ENCODE data around the gene TDP2. TPM values are rescaled to one million over a fixed set of nuclear protein-coding genes. Genes with fewer than 3 reads are reported as not detected.
"Not testable (repeated sequence)": the region's sequence is repeated elsewhere in the genome, so short reads cannot be mapped to it uniquely, and the experiment has no call there.

Gene TDP2
- polyA plus RNA-seq = 10 to 100 TPM; 13.9 to 14.2 TPM

GRCh38 chr6:24666641-24667377, at the start of gene TDP2, which contains the start of gene ACOT13:
TSS of gene TDP2 (minus strand) at chr6:24666899. CDS start at chr6:24666862, 37 bp downstream.
TSS of gene ACOT13 (plus strand) at chr6:24667077. CDS start at chr6:24667264, 187 bp downstream.
- 0 to 1% methylated on average over 62 of the region's 62 CpGs for WGBS, 2 donors
- Histone ChIP-seq H3K9me3 (ENCODE audit: control insufficient read depth in 2 of 2, insufficient read depth in 1 of 2, low read depth in 1 of 2, low read length in 1 of 2) (no peaks in the 10 kb centered on the region), H3K27ac (ENCODE audit: low read depth in 2 of 2, low read length in 1 of 2) (peak within 1 kb of the TSS; percentile 86 to 95), H3K27me3 (ENCODE audit: control insufficient read depth in 1 of 2, insufficient read depth in 2 of 2, low read length in 2 of 2) (no peaks in the 10 kb centered on the region), H3K4me3 (ENCODE audit: low read depth in 1 of 2, low read length in 2 of 2) (peak within 1 kb of the TSS; percentile 87 to 89), H3K36me3 (ENCODE audit: control insufficient read depth in 2 of 2, insufficient read depth in 2 of 2, low read length in 1 of 2) (no peaks in the 10 kb centered on the region), H3K4me1 (ENCODE audit: control insufficient read depth in 2 of 2, insufficient read depth in 2 of 2, low read length in 1 of 2) (peaks cover 0 to 3% of the 10 kb centered on the region in 2 donors)

GRCh38 chr6:24710519-24711303, 44.0 kb upstream of the TDP2 start:
- peaks cover 13 to 15% of the 10 kb centered on the region in 2 donors for H3K36me3 ChIP-seq (ENCODE audit: control insufficient read depth in 2 of 2, insufficient read depth in 2 of 2, low read length in 1 of 2)
- H3K27me3 ChIP-seq (ENCODE audit: control insufficient read depth in 1 of 2, insufficient read depth in 2 of 2, low read length in 2 of 2) = no peaks in the 10 kb centered on the region
- no peak overlapping the region for H3K4me3 ChIP-seq (ENCODE audit: low read depth in 1 of 2, low read length in 2 of 2)
- no peak overlapping the region for H3K27ac ChIP-seq (ENCODE audit: low read depth in 2 of 2, low read length in 1 of 2)
- H3K9me3 ChIP-seq (ENCODE audit: control insufficient read depth in 2 of 2, insufficient read depth in 1 of 2, low read depth in 1 of 2, low read length in 1 of 2) = no peaks in the 10 kb centered on the region
- H3K4me1 ChIP-seq (ENCODE audit: control insufficient read depth in 2 of 2, insufficient read depth in 2 of 2, low read length in 1 of 2) = no peaks in the 10 kb centered on the region
- WGBS, 2 donors = 92 to 93% methylated on average over 10 of the region's 10 CpGs

GRCh38 chr6:24709014-24709711, 42.5 kb upstream of the TDP2 start:
- H3K27ac ChIP-seq (ENCODE audit: low read depth in 2 of 2, low read length in 1 of 2) = no peak overlapping the region
- 88% methylated on average over 4 of the region's 4 CpGs for WGBS, 2 donors
- H3K27me3 ChIP-seq (ENCODE audit: control insufficient read depth in 1 of 2, insufficient read depth in 2 of 2, low read length in 2 of 2) = no peaks in the 10 kb centered on the region
- no peaks in the 10 kb centered on the region for H3K9me3 ChIP-seq (ENCODE audit: control insufficient read depth in 2 of 2, insufficient read depth in 1 of 2, low read depth in 1 of 2, low read length in 1 of 2)
- H3K36me3 ChIP-seq (ENCODE audit: control insufficient read depth in 2 of 2, insufficient read depth in 2 of 2, low read length in 1 of 2) = peaks cover 10 to 15% of the 10 kb centered on the region in 2 donors
- H3K4me1 ChIP-seq (ENCODE audit: control insufficient read depth in 2 of 2, insufficient read depth in 2 of 2, low read length in 1 of 2) = no peaks in the 10 kb centered on the region
- no peak overlapping the region for H3K4me3 ChIP-seq (ENCODE audit: low read depth in 1 of 2, low read length in 2 of 2)

DNA sequence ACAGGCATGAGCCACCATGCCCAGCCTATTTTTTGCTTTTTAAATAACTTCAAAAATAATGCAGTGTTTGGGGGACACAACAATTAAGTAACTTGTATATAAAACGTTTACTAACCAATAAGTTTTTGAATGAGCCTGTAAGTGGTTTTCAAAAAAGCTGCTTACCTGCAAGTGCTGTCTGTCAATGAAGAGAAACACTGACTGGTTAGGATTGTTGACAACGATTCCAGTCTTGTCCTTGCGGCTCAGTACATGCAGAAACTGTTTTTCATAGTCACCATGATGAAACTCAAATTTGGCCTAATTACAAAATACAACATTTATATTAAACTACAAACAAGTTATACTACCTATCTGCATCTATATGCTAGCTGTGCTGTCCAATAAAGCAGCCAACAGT, 41.9 kb upstream of the TDP2 start:
- H3K36me3 ChIP-seq (ENCODE audit: control insufficient read depth in 2 of 2, insufficient read depth in 2 of 2, low read length in 1 of 2) = peaks cover 10 to 15% of the 10 kb centered on the region in 2 donors
- no peaks in the 10 kb centered on the region for H3K27me3 ChIP-seq (ENCODE audit: control insufficient read depth in 1 of 2, insufficient read depth in 2 of 2, low read length in 2 of 2)
- no peaks in the 10 kb centered on the region for H3K9me3 ChIP-seq (ENCODE audit: control insufficient read depth in 2 of 2, insufficient read depth in 1 of 2, low read depth in 1 of 2, low read length in 1 of 2)
- 69 to 77% methylated on average over 3 of the region's 3 CpGs for WGBS, 2 donors
- no peak overlapping the region for H3K4me3 ChIP-seq (ENCODE audit: low read depth in 1 of 2, low read length in 2 of 2)
- no peak overlapping the region for H3K27ac ChIP-seq (ENCODE audit: low read depth in 2 of 2, low read length in 1 of 2)
- H3K4me1 ChIP-seq (ENCODE audit: control insufficient read depth in 2 of 2, insufficient read depth in 2 of 2, low read length in 1 of 2) = no peaks in the 10 kb centered on the region

DNA sequence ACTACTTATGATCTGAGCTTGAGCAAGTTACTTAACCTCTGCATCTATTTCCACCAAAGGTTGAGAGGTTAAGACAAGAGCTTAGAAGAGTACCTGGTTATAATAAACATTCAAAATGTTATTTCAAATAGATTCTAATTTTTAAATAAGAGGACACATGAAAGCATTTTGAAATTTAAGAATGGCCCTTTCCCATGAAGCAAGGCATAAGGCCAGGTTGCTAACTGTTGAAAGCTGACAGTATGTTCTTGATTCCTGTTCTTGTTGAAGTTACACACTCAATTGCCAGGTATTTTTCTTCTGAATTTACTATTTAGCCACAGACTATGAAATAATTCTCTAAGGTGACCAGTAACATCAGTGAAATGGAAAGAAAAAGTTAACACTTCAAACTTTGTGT, 37.8 kb upstream of the TDP2 start:
- Histone ChIP-seq H3K27me3 (ENCODE audit: control insufficient read depth in 1 of 2, insufficient read depth in 2 of 2, low read length in 2 of 2) (no peaks in the 10 kb centered on the region), H3K9me3 (ENCODE audit: control insufficient read depth in 2 of 2, insufficient read depth in 1 of 2, low read depth in 1 of 2, low read length in 1 of 2) (no peaks in the 10 kb centered on the region), H3K36me3 (ENCODE audit: control insufficient read depth in 2 of 2, insufficient read depth in 2 of 2, low read length in 1 of 2) (peaks cover 7 to 9% of the 10 kb centered on the region in 2 donors), H3K4me3 (ENCODE audit: low read depth in 1 of 2, low read length in 2 of 2) (no peak overlapping the region), H3K4me1 (ENCODE audit: control insufficient read depth in 2 of 2, insufficient read depth in 2 of 2, low read length in 1 of 2) (no peaks in the 10 kb centered on the region), H3K27ac (ENCODE audit: low read depth in 2 of 2, low read length in 1 of 2) (no peak overlapping the region)

GRCh38 chr6:24702720-24703282, 36.1 kb upstream of the TDP2 start:
- WGBS, 2 donors = 73 to 75% methylated on average over 4 of the region's 4 CpGs
- Histone ChIP-seq H3K27ac (ENCODE audit: low read depth in 2 of 2, low read length in 1 of 2) (no peak overlapping the region), H3K9me3 (ENCODE audit: control insufficient read depth in 2 of 2, insufficient read depth in 1 of 2, low read depth in 1 of 2, low read length in 1 of 2) (no peaks in the 10 kb centered on the region), H3K4me3 (ENCODE audit: low read depth in 1 of 2, low read length in 2 of 2) (no peak overlapping the region), H3K36me3 (ENCODE audit: control insufficient read depth in 2 of 2, insufficient read depth in 2 of 2, low read length in 1 of 2) (peaks cover 0 to 7% of the 10 kb centered on the region in 2 donors), H3K27me3 (ENCODE audit: control insufficient read depth in 1 of 2, insufficient read depth in 2 of 2, low read length in 2 of 2) (no peaks in the 10 kb centered on the region), H3K4me1 (ENCODE audit: control insufficient read depth in 2 of 2, insufficient read depth in 2 of 2, low read length in 1 of 2) (no peaks in the 10 kb centered on the region)

DNA sequence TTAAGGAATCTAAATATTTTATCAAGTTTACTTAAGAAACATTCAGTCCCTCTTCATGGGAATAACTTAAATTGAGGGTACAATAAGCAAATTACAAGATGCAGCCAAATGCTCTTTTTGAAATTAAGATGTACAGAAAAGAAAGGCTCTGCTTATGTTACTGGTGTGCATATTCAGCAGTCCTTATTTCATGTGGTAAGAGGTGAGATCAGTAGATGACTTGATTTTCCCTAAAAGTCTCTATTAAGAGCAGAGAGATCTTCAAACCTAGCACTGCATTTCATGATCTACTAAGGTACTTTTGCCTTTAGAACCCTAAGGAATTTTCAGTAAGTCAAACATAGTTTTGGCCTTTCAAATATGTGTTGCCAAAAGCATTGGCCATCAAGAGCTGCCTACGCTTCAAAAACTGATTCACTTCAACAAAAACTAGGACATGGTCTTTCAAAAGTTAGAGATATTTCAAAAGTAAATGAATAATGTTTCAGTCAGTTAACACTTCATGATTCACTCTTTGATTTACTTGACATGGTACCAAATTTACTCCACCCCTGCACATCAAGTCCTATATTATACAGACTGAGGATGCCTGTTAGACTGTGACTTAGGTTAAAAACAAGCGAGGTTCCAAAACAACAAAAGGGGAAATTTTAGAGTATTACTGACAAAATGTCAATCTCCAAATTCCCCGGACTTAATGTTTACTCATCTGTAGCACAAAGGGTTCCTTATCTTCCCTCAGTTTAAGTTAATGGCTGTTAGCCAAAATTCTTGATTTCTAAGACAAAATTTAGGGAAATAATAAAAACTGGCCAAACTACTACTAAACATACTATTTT, 33.0 kb upstream of the TDP2 start:
- no peak overlapping the region for H3K4me3 ChIP-seq (ENCODE audit: low read depth in 1 of 2, low read length in 2 of 2)
- 56 to 63% methylated on average over 3 of the region's 3 CpGs for WGBS, 2 donors
- no peak overlapping the region for H3K27ac ChIP-seq (ENCODE audit: low read depth in 2 of 2, low read length in 1 of 2)
- no peaks in the 10 kb centered on the region for H3K36me3 ChIP-seq (ENCODE audit: control insufficient read depth in 2 of 2, insufficient read depth in 2 of 2, low read length in 1 of 2)
- no peaks in the 10 kb centered on the region for H3K27me3 ChIP-seq (ENCODE audit: control insufficient read depth in 1 of 2, insufficient read depth in 2 of 2, low read length in 2 of 2)
- H3K4me1 ChIP-seq (ENCODE audit: control insufficient read depth in 2 of 2, insufficient read depth in 2 of 2, low read length in 1 of 2) = no peaks in the 10 kb centered on the region
- no peaks in the 10 kb centered on the region for H3K9me3 ChIP-seq (ENCODE audit: control insufficient read depth in 2 of 2, insufficient read depth in 1 of 2, low read depth in 1 of 2, low read length in 1 of 2)

DNA sequence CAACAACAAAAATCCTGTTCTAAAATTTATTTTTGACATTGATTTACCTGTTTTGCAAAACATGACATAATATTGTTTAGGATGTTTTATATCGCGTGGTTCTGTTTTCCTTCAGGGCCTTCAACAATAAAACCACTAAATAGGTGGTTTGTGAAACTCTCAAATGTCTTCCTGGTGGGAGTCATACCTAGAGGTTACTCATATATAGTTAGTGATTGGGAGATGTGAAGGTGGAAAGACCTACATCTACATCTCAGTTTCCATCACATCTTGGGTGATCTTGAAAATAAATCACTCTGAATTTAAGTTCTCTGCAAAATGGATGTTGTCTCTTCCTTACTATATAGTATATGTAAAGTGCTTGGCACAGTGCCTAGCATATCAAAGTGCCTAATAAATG, 29.4 kb upstream of the TDP2 start:
- Histone ChIP-seq H3K27me3 (ENCODE audit: control insufficient read depth in 1 of 2, insufficient read depth in 2 of 2, low read length in 2 of 2) (no peaks in the 10 kb centered on the region), H3K36me3 (ENCODE audit: control insufficient read depth in 2 of 2, insufficient read depth in 2 of 2, low read length in 1 of 2) (no peaks in the 10 kb centered on the region), H3K4me3 (ENCODE audit: low read depth in 1 of 2, low read length in 2 of 2) (no peak overlapping the region), H3K27ac (ENCODE audit: low read depth in 2 of 2, low read length in 1 of 2) (no peak overlapping the region), H3K9me3 (ENCODE audit: control insufficient read depth in 2 of 2, insufficient read depth in 1 of 2, low read depth in 1 of 2, low read length in 1 of 2) (no peaks in the 10 kb centered on the region), H3K4me1 (ENCODE audit: control insufficient read depth in 2 of 2, insufficient read depth in 2 of 2, low read length in 1 of 2) (no peaks in the 10 kb centered on the region)
- WGBS, 2 donors = 92% methylated on average over 2 of the region's 2 CpGs

DNA sequence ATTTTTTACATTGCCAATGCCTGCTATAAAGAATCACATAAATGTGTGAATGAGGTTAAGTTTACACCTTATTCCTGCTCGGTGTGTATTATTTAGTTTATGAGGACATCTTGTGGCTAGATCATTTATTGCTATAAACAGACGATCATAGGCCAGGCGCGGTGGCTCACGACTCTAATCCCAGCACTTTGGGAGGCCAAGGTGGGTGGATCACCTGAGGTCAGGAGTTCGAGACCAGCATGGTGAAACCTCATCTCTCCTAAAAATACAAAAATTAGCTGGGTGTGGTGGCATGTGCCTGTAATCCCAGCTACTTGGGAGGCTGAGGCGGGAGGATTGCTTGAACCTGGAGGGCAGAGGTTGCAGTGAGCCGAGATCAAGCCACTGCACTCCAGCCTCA, 28.9 kb upstream of the TDP2 start:
- not testable (repeated sequence) for H3K36me3 ChIP-seq (ENCODE audit: control insufficient read depth in 2 of 2, insufficient read depth in 2 of 2, low read length in 1 of 2); H3K27me3 ChIP-seq (ENCODE audit: control insufficient read depth in 1 of 2, insufficient read depth in 2 of 2, low read length in 2 of 2); H3K4me1 ChIP-seq (ENCODE audit: control insufficient read depth in 2 of 2, insufficient read depth in 2 of 2, low read length in 1 of 2); H3K9me3 ChIP-seq (ENCODE audit: control insufficient read depth in 2 of 2, insufficient read depth in 1 of 2, low read depth in 1 of 2, low read length in 1 of 2); H3K4me3 ChIP-seq (ENCODE audit: low read depth in 1 of 2, low read length in 2 of 2); H3K27ac ChIP-seq (ENCODE audit: low read depth in 2 of 2, low read length in 1 of 2)
- WGBS, 2 donors = 27 to 28% methylated on average over 8 of the region's 8 CpGs
